GM21381 (cell line): Measurements from ENCODE around the gene PLN.

Experiments used
- ATAC-seq: cut with Tn5 transposase; IDR thresholded peaks from one replicate; pipeline ENCODE4 v1.9.1; 2021; ENCODE audit warnings: mild to moderate bottlenecking, moderate library complexity; ENCODE audit not compliant: unreplicated experiment

The PLN gene

GRCh38 chr6:118536478-118536877, 11.6 kb upstream of the PLN start:
- no peak for ATAC-seq

DNA sequence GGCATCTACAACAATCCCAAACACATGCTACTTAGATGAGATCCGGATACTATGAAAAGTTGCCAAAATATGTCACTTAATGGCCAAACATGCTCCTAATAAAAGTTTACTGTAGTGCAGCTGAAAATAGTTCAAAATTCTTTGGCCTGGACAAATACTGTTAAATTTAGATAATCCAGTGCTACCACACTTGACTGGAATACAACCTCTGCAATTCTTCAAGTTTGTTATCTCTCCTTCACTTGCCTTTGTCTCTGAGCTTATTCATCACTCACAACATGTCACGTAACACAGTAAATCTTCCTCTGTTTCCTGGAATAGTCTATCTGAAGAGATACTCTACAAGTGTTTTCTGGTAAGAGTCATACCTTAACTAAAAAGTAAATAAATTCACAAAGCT, 10.5 kb upstream of the PLN start:
- ATAC-seq: no peak

DNA sequence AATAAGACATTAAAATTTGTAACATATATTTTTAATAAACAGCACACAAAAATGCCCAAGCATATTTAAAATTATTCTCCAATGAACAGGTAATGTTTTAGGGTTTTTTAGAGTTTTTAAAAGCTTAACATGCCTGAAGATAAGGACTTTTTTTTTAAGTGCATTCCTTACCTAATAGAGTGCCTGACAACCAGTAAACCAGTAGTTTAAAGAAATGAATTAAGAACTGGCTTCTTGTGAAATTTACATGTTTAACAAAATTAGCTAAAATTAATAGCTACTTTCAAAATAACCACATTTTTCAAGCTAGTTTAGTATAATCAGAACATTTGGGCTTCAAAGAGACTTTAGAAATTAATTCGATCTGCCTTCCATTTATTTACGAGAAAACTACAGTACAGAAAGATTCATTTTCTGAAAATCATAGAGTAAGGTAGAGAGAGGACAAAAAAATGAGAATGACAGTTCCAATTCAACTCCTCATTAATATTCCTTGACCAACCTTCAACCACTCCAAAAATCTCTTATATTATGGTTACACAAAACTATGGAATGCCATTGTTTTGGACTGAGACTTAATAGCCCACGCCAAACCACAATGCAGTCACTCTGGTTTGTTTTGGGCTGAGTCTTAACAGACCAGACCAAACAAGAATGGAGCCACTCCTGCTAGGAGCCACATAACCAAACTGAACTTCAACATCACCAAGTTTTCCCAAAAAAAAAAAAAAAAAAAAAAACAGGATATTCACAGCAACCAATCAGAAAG, 5.7 kb upstream of the PLN start:
- ATAC-seq: no peak

DNA sequence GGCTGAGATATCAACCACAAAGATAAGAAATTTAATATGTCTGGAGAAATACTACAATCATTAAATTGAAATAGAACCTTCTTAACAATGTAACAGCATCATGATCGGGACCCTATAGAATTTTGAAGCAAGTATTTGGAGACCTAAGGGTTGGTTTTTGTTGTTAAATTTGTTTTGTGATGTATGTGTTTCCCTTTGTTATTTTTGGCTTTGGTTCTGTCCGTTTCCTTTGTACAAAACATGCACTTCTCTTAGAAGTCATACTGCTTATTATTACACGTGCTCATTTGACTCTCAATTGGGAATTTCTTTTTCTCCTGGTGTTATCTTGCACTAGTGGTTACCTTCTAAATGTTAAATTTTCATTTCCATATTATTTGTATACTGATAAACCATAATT, 4.0 kb upstream of the PLN start:
- ATAC-seq: no peak

- ATAC-seq: no peak
These were observed 1.8 kb upstream of the PLN start for GRCh38 chr6:118546164-118546879.

GRCh38 chr6:118546880-118547218, 1.2 kb upstream of the PLN start:
- ATAC-seq: no peak

DNA sequence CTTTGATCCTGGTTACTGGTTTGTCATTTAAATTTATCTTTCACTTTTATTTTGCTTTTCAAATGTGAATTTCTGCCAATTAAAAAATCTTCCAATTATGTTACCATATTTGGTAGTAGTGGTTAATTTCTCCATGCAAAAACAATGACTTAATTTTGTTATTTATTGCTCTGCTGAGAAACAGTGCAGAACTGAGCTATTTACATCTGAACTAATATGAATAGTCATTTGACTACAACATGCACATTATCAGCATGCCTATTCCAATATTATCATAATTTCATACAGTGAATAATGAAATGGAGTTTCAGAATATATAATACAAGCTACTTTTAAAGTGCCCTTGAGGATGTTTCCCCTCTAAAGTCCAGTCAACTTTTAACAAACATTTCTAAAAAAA, 517 bp downstream of the PLN start:
- no peak for ATAC-seq

GRCh38 chr6:118551063-118552053, 3.3 kb downstream of the PLN start:
- ATAC-seq: peak; percentile 87

DNA sequence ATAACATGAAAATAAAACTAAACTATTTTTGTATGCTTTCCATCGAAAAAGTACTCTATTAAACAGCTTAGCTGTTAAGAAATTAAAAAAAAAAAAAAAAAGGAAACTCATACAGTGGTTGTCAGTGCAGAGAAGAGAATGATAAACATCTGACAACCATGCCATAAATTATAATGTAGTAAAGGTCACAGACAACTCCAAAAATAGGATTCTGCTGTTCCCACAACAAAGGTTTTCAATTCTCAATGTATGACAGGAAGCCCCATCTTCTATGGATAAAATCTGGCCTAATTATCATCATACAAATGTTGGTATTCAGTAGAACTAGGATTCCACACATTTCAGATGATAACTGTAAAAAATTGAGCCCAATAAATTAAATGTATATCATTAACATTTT, 5.0 kb downstream of the PLN start:
- ATAC-seq: no peak

DNA sequence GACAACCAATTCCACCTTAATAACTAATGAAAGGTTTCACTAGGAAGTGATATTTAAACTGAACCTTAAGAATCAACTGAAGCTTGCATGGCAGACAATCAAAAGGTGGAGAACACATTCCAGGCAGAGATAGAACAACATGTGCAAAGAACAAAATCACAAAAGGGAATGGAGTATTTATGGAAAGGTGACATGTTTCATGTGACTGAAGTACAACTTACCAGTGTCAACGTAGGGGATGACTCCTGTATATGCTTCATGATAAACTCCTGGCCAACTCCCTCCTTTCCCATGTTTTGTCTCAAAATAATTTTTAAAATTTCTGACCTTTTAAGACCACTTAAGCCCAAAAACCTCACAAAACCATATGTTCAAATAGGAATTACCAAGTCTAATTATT, 6.6 kb downstream of the PLN start:
- ATAC-seq: no peak

DNA sequence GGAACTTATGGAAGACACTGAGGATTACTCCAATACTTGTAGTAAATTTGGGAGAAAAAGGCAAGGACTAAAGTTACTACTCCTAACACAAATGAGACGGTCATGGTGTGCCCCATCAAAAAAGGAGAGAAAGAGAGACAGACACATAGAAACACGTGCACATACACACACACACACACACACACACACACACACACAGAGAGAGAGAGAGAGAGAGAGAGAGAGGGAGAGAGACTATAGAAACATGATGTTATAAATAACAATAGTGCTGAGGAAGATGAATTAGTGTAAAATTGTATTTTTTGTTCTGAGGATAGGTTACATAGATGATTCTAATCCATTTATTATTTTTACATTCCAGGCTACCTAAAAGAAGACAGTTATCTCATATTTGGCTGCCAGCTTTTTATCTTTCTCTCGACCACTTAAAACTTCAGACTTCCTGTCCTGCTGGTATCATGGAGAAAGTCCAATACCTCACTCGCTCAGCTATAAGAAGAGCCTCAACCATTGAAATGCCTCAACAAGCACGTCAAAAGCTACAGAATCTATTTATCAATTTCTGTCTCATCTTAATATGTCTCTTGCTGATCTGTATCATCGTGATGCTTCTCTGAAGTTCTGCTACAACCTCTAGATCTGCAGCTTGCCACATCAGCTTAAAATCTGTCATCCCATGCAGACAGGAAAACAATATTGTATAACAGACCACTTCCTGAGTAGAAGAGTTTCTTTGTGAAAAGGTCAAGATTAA, 10.5 kb downstream of the PLN start:
- ATAC-seq: peak; percentile 53

GRCh38 chr6:118559659-118560058, 11.6 kb downstream of the PLN start:
- ATAC-seq: peak; percentile 63

DNA sequence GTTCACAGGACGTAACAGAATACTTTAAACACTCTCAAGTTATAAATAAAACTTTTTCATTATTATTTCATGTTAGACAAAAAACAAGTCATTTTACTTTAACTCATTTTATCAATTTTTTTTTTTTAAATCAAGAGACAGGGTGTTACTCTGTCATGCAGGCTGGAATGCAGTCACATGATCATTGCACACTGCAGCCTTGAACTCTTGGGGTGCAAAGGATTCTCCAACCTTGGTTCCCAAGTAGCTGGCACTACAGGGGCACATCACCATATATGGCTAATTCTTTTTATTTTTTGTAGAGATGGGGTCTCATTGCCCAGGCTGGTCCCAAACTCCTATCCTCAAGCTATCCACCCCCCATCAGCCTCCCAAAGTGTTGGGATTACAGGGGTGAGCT, 14.2 kb downstream of the PLN start:
- ATAC-seq: no peak

GRCh38 chr6:118562959-118563358, 14.9 kb downstream of the PLN start:
- no peak for ATAC-seq

GRCh38 chr6:118565311-118565960, 17.3 kb downstream of the PLN start:
- peak; percentile 99 for ATAC-seq

- ATAC-seq: no peak
These were observed 19.9 kb downstream of the PLN start for GRCh38 chr6:118567974-118568373.

- no peak for ATAC-seq
These were observed 21.4 kb downstream of the PLN start for GRCh38 chr6:118569498-118569897.

- no peak for ATAC-seq
These were observed 23.0 kb downstream of the PLN start for GRCh38 chr6:118571121-118571520.

DNA sequence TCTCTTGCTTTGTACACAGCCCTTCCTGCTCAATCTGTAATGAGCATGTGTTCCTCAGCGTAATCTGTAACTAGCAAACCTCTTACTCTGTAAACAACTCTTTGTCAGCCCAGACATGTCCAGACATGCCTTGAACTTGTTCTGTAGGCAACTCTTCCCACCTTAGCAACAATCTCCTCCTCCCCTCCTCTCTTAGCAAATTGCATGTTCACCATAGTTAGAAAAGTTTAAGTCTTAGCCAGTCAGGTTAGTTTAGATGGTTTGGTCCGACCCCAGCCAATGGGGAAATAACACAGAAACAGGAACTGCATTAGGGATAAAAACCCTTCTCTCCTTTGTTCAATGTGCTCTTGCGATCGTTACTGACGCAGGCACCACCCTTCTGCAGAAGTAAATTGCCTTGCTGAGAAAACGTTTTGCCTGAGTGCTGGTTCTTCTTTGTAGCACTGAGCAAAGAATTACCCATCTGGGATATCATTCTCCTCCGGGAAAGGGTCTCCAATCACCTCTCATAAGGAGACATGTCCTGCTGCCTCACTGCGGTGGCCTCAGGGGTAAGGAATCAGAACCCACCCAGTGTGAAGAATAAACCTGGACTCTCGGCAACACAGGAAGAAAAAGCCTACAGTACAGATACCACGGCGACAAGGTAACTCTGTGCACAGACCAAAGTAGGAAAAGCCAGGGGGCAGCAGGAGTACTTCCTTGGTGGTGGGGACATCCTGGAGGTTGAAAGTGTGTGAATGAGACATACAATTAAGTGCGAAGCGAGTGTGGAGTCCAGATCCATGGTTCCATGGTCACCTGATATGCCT, 26.2 kb downstream of the PLN start:
- ATAC-seq: no peak
